Measurements from ENCODE around the gene CTNNAL1. TPM values are rescaled to one million over a fixed set of nuclear protein-coding genes. Genes with fewer than 3 reads are reported as not detected.

The CTNNAL1 gene
- total and polyA plus RNA-seq, 9 of the 15 experiments (the other 6 are each of a cell fraction or from before 2014, with no cell fraction given), result 23.2 to 78.0 (median 46.7) TPM

GRCh38 chr9:108961151-108961550, 52.1 kb downstream of the CTNNAL1 start (continued):
- TF ChIP-seq MGA (IDR thresholded peaks at IDR 0.05), result no peak
- no peak for TF ChIP-seq HCFC1 (IDR thresholded peaks at IDR 0.05; ENCODE audit: low read depth, low read length)
- no peak for TF ChIP-seq ZNF583 (CRISPR knock-in tag; IDR thresholded peaks at IDR 0.05)
- no peak for TF ChIP-seq ZNF695 (CRISPR knock-in tag; IDR thresholded peaks at IDR 0.05)
